Stomach smooth muscle (tissue), 2 donors: Measurements from ENCODE around the gene DDX10.

Experiments used
- H3K27ac ChIP-seq: one replicate; pipeline ENCODE4 v1.7.0; 2013; ENCODE audit warnings: mild to moderate bottlenecking, low read length, inconsistent platforms
- H3K27me3 ChIP-seq, 2 donors: one replicate each; pipeline ENCODE4 v1.7.0; 2013; ENCODE audit warnings: low read length in 2 of 2; ENCODE audit not compliant: insufficient read depth in 2 of 2, control insufficient read depth in 1 of 2
- H3K36me3 ChIP-seq, 2 donors: one replicate each; pipeline ENCODE4 v1.7.0; 2013; ENCODE audit warnings: low read length in 2 of 2; ENCODE audit not compliant: control insufficient read depth in 2 of 2, insufficient read depth in 2 of 2
- H3K4me1 ChIP-seq: one replicate; pipeline ENCODE4 v1.7.0; 2013; ENCODE audit warnings: low read length; ENCODE audit not compliant: control insufficient read depth, insufficient read depth
- H3K4me3 ChIP-seq, 2 donors: one replicate each; pipeline ENCODE4 v1.7.0; 2013; ENCODE audit warnings: low read length in 2 of 2
- H3K9ac ChIP-seq, 2 donors: one replicate each; pipeline ENCODE4 v1.7.0; 2013; ENCODE audit warnings: low read length in 2 of 2, mild to moderate bottlenecking in 1 of 2
- H3K9me3 ChIP-seq, 2 donors: one replicate each; pipeline ENCODE4 v1.7.0; 2013; ENCODE audit warnings: low read length in 2 of 2; ENCODE audit not compliant: control insufficient read depth in 2 of 2
- donor health status: healthy.
- donor health status: Pancreatic carcinoma.

The DDX10 gene

GRCh38 chr11:108654994-108655631, 9.8 kb upstream of the DDX10 start:
- Histone ChIP-seq H3K9me3 (no peaks in the 10 kb centered on the region), H3K36me3 (no peaks in the 10 kb centered on the region), H3K4me3 (no peak overlapping the region), H3K9ac (no peak overlapping the region), H3K4me1 (no peaks in the 10 kb centered on the region), H3K27ac (no peak overlapping the region), H3K27me3 (no peaks in the 10 kb centered on the region)

DNA sequence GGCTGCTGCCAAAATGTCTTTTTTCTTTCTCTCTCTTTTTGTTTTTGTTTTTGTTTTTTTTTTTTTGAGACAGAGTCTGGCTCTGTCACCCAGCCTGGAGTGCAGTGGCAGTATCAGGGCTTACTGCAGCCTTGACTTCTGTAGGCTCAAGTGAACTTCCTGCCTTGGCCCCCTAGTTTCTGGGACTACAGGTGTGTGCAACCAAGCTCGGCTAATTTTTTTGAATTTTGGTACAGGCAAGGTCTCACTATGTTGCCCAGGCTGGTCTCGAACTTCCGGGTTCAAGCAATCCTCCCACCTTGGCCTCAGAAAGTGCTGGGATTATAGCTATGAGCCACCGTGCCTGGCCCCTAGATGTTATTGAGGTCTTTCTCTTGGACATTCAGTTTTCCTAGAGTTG, 2.2 kb upstream of the DDX10 start:
- Histone ChIP-seq H3K4me1 (peaks cover 12% of the 10 kb centered on the region), H3K36me3 (no peaks in the 10 kb centered on the region), H3K4me3 (no peak overlapping the region), H3K9me3 (no peaks in the 10 kb centered on the region), H3K27ac (no peak overlapping the region), H3K27me3 (no peaks in the 10 kb centered on the region), H3K9ac (no peak overlapping the region)

GRCh38 chr11:108663154-108663877, 1.6 kb upstream of the DDX10 start:
- Histone ChIP-seq H3K36me3 (no peaks in the 10 kb centered on the region), H3K27me3 (no peaks in the 10 kb centered on the region), H3K9me3 (no peaks in the 10 kb centered on the region), H3K9ac (no peak overlapping the region), H3K4me1 (peaks cover 12% of the 10 kb centered on the region), H3K27ac (no peak overlapping the region), H3K4me3 (no peak overlapping the region)

- H3K27ac ChIP-seq, result no peak overlapping the region
- no peak overlapping the region for H3K9ac ChIP-seq
- H3K27me3 ChIP-seq, result no peaks in the 10 kb centered on the region
- H3K36me3 ChIP-seq, result no peaks in the 10 kb centered on the region
- H3K4me3 ChIP-seq, result peak overlapping the region in 1 of 2 donors; percentile 44
- H3K9me3 ChIP-seq, result no peaks in the 10 kb centered on the region
- peaks cover 12% of the 10 kb centered on the region for H3K4me1 ChIP-seq
Observed at GRCh38 chr11:108666373-108666772, 1.5 kb downstream of the DDX10 start.

DNA sequence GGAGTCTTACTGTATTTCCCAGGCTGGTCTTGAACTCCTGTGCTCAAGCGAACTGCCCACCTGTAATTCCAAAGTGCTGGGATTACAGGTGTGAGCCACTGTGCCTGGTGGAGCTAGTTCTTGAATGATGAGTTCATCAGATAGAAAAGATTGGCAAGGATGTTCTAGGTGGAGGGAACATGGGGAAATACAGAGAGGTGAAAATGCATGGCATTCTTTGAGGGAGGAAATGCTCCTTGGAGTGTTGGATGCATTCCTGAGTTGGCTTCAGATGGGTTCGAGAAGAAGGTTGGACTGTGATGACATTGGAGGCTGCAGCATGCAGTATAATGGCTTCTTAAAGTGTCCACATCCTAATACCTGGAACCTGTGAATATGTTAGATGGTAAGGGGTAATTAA, 4.4 kb downstream of the DDX10 start:
- no peak overlapping the region for H3K9ac ChIP-seq
- H3K27me3 ChIP-seq, result no peaks in the 10 kb centered on the region
- no peak overlapping the region for H3K4me3 ChIP-seq
- H3K9me3 ChIP-seq, result no peaks in the 10 kb centered on the region
- H3K27ac ChIP-seq, result no peak overlapping the region
- peaks cover 12% of the 10 kb centered on the region for H3K4me1 ChIP-seq
- no peaks in the 10 kb centered on the region for H3K36me3 ChIP-seq

DNA sequence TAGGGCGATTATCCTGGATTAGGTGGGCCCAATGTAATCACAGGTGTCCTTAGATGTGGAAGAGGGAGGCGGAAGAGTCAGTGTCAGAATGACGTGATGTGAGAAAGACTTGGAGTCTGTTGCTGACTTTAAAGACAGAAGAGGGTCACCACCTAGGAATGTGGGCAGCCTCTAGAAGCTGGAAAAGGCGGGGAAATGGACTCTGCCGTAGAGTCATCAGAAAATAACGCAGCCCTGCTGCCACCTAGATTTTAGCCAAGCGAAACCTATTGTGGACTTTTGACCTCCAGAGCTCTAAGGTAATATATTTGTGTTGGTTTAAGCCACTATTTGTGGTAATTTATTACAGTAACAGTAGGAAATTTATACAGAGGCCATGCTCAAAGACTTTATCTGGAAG, 4.8 kb downstream of the DDX10 start:
- H3K27me3 ChIP-seq, result no peaks in the 10 kb centered on the region
- no peaks in the 10 kb centered on the region for H3K9me3 ChIP-seq
- no peak overlapping the region for H3K4me3 ChIP-seq
- no peak overlapping the region for H3K9ac ChIP-seq
- peaks cover 12% of the 10 kb centered on the region for H3K4me1 ChIP-seq
- no peaks in the 10 kb centered on the region for H3K36me3 ChIP-seq
- no peak overlapping the region for H3K27ac ChIP-seq

- H3K27ac ChIP-seq, result no peak overlapping the region
- no peaks in the 10 kb centered on the region for H3K27me3 ChIP-seq
- peaks cover 12% of the 10 kb centered on the region for H3K4me1 ChIP-seq
- H3K36me3 ChIP-seq, result peaks cover 2 to 3% of the 10 kb centered on the region in 2 donors
- H3K9me3 ChIP-seq, result no peaks in the 10 kb centered on the region
- H3K9ac ChIP-seq, result no peak overlapping the region
- H3K4me3 ChIP-seq, result no peak overlapping the region
Observed at GRCh38 chr11:108670451-108670850, 5.6 kb downstream of the DDX10 start.

GRCh38 chr11:108672113-108672512, 7.2 kb downstream of the DDX10 start:
- no peaks in the 10 kb centered on the region for H3K9me3 ChIP-seq
- no peak overlapping the region for H3K27ac ChIP-seq
- H3K9ac ChIP-seq, result no peak overlapping the region
- peaks cover 9 to 16% of the 10 kb centered on the region in 2 donors for H3K36me3 ChIP-seq
- H3K27me3 ChIP-seq, result no peaks in the 10 kb centered on the region
- H3K4me1 ChIP-seq, result no peaks in the 10 kb centered on the region
- no peak overlapping the region for H3K4me3 ChIP-seq

DNA sequence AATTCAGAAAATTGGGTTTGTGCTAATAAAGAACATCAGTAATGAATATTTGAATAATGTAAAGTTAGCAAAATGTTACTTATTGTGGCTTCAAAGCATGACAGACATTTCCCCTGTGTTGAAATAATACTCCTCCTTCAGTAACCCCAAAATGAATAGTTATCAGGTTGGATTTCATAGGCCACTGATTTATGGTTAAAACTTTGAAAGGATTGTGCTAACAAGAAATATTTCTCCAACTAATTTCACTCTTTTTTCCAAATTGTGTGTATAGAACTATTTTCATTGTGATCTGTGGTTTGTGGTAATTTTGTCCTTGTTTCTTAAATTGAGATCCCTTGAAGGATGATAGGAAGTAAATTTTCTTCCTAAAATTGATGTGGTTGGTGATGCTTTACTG, 7.9 kb downstream of the DDX10 start:
- H3K9me3 ChIP-seq, result no peaks in the 10 kb centered on the region
- peaks cover 16 to 22% of the 10 kb centered on the region in 2 donors for H3K36me3 ChIP-seq
- H3K4me1 ChIP-seq, result no peaks in the 10 kb centered on the region
- no peak overlapping the region for H3K4me3 ChIP-seq
- H3K27me3 ChIP-seq, result no peaks in the 10 kb centered on the region
- H3K27ac ChIP-seq, result no peak overlapping the region
- H3K9ac ChIP-seq, result no peak overlapping the region

- H3K4me3 ChIP-seq, result no peak overlapping the region
- H3K9ac ChIP-seq, result no peak overlapping the region
- no peak overlapping the region for H3K27ac ChIP-seq
- H3K27me3 ChIP-seq, result no peaks in the 10 kb centered on the region
- H3K36me3 ChIP-seq, result peaks cover 28 to 31% of the 10 kb centered on the region in 2 donors
- H3K4me1 ChIP-seq, result no peaks in the 10 kb centered on the region
- H3K9me3 ChIP-seq, result no peaks in the 10 kb centered on the region
Observed at GRCh38 chr11:108679045-108679444, 14.2 kb downstream of the DDX10 start.

- no peaks in the 10 kb centered on the region for H3K27me3 ChIP-seq
- no peaks in the 10 kb centered on the region for H3K9me3 ChIP-seq
- H3K9ac ChIP-seq, result no peak overlapping the region
- no peaks in the 10 kb centered on the region for H3K4me1 ChIP-seq
- peaks cover 26 to 31% of the 10 kb centered on the region in 2 donors for H3K36me3 ChIP-seq
- H3K27ac ChIP-seq, result no peak overlapping the region
- no peak overlapping the region for H3K4me3 ChIP-seq
Observed at GRCh38 chr11:108680271-108680670, 15.4 kb downstream of the DDX10 start.
